Measurements from ENCODE around the gene CLDN22. TPM values are rescaled to one million over a fixed set of nuclear protein-coding genes. Genes with fewer than 3 reads are reported as not detected.

Gene CLDN22
- total and polyA plus RNA-seq, 2 donors (not counting 1 experiment from before 2014, with no cell fraction given): under 0.01 TPM; not detected in 1

GRCh38 chr4:183364025-183364424 is 43.9 kb upstream of the CLDN22 start:
- H2AFZ ChIP-seq (ENCODE audit: low read length): no peak overlapping the region
- H3K9ac ChIP-seq (ENCODE audit: insufficient read depth, low read length): no peak overlapping the region
- H3K79me2 ChIP-seq (ENCODE audit: control insufficient read depth, insufficient read depth, low read length): no peaks in the 10 kb centered on the region
- H3K27ac ChIP-seq (ENCODE audit: insufficient read depth, low read length): no peak overlapping the region
- no peak overlapping the region for H3K4me3 ChIP-seq (replicated peaks in 1 of 4; ENCODE audit: control extremely low read depth in 1 of 4, insufficient read depth in 1 of 4, low read depth in 3 of 4, low read length in 4 of 4)
- no peaks in the 10 kb centered on the region for H3K9me3 ChIP-seq (ENCODE audit: control insufficient read depth, insufficient read depth, low read depth, low read length)
- H3K36me3 ChIP-seq (ENCODE audit: control insufficient read depth, insufficient read depth, low read length): no peaks in the 10 kb centered on the region
- no peak overlapping the region for H3K4me2 ChIP-seq (ENCODE audit: extremely low read depth, insufficient read depth, low read length)
- H3K4me1 ChIP-seq (ENCODE audit: control insufficient read depth, extremely low read depth, insufficient read depth, low read length): peaks cover 9% of the 10 kb centered on the region
- H3K27me3 ChIP-seq (ENCODE audit: control insufficient read depth, insufficient read depth, low read length): no peaks in the 10 kb centered on the region
- DNase-seq (ENCODE audit: low read depth in 2 of 2): no peak
- no peaks in the 10 kb centered on the region for H4K20me1 ChIP-seq (ENCODE audit: control insufficient read depth, extremely low read depth, insufficient read depth, low read length)
- TF ChIP-seq EZH2 (IDR thresholded peaks at IDR 0.05; ENCODE audit: low read length, missing control alignments): no peak
- TF ChIP-seq, protein P1, sequence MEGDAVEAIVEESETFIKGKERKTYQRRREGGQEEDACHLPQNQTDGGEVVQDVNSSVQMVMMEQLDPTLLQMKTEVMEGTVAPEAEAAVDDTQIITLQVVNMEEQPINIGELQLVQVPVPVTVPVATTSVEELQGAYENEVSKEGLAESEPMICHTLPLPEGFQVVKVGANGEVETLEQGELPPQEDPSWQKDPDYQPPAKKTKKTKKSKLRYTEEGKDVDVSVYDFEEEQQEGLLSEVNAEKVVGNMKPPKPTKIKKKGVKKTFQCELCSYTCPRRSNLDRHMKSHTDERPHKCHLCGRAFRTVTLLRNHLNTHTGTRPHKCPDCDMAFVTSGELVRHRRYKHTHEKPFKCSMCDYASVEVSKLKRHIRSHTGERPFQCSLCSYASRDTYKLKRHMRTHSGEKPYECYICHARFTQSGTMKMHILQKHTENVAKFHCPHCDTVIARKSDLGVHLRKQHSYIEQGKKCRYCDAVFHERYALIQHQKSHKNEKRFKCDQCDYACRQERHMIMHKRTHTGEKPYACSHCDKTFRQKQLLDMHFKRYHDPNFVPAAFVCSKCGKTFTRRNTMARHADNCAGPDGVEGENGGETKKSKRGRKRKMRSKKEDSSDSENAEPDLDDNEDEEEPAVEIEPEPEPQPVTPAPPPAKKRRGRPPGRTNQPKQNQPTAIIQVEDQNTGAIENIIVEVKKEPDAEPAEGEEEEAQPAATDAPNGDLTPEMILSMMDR (conservative IDR thresholded peaks at IDR 0.05 in 1 of 2, IDR thresholded peaks at IDR 0.05 in 1 of 2; ENCODE audit: low read depth in 1 of 2, low read length in 2 of 2): no peak

DNA sequence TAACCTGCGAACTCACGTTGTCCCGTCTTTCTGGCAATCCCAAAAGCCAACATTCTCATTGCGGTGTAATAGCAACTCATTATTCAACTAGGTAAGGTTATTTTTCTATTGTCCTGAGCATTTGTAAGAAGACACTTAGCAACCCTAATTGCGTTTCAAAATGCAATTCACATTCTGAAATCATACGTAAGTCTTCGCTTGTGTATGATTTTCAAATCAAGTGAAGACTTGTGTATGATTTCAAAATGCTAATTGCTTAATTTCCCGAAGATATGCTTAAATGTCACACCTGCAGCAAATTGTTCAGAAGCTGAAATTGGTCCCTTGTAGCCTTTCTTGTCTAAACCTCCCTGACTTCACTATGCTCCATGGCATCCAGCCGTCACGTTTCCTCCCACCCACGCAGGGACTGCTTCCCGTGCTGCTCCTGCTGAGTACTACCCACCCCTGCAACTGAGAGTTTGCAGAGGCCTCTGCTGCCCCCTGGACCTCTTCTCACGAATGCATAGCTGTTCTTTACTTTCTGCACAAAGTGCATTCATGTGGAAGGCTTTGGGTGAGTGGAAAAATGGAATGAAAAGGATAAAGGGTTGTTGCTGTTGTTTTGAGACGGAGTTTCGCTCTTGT is 43.0 kb upstream of the CLDN22 start:
- no peak overlapping the region for H3K4me2 ChIP-seq (ENCODE audit: extremely low read depth, insufficient read depth, low read length)
- no peaks in the 10 kb centered on the region for H3K9me3 ChIP-seq (ENCODE audit: control insufficient read depth, insufficient read depth, low read depth, low read length)
- TF ChIP-seq EZH2 (IDR thresholded peaks at IDR 0.05; ENCODE audit: low read length, missing control alignments): no peak
- TF ChIP-seq, protein P1 (conservative IDR thresholded peaks at IDR 0.05 in 1 of 2, IDR thresholded peaks at IDR 0.05 in 1 of 2; ENCODE audit: low read depth in 1 of 2, low read length in 2 of 2): peak in 1 of 2 donors; percentile 22
- H3K4me3 ChIP-seq (replicated peaks in 1 of 4; ENCODE audit: control extremely low read depth in 1 of 4, insufficient read depth in 1 of 4, low read depth in 3 of 4, low read length in 4 of 4): no peak overlapping the region
- H3K27ac ChIP-seq (ENCODE audit: insufficient read depth, low read length): no peak overlapping the region
- H3K36me3 ChIP-seq (ENCODE audit: control insufficient read depth, insufficient read depth, low read length): no peaks in the 10 kb centered on the region
- peak in 1 of 2 donors; percentile 52 for DNase-seq (ENCODE audit: low read depth in 2 of 2)
- no peaks in the 10 kb centered on the region for H4K20me1 ChIP-seq (ENCODE audit: control insufficient read depth, extremely low read depth, insufficient read depth, low read length)
- H3K27me3 ChIP-seq (ENCODE audit: control insufficient read depth, insufficient read depth, low read length): no peaks in the 10 kb centered on the region
- no peaks in the 10 kb centered on the region for H3K79me2 ChIP-seq (ENCODE audit: control insufficient read depth, insufficient read depth, low read length)
- peaks cover 9% of the 10 kb centered on the region for H3K4me1 ChIP-seq (ENCODE audit: control insufficient read depth, extremely low read depth, insufficient read depth, low read length)
- H3K9ac ChIP-seq (ENCODE audit: insufficient read depth, low read length): no peak overlapping the region
- no peak overlapping the region for H2AFZ ChIP-seq (ENCODE audit: low read length)

GRCh38 chr4:183362036-183362435 is 42.0 kb upstream of the CLDN22 start:
- Histone ChIP-seq H3K36me3 (ENCODE audit: control insufficient read depth, insufficient read depth, low read length) (no peaks in the 10 kb centered on the region), H3K9me3 (ENCODE audit: control insufficient read depth, insufficient read depth, low read depth, low read length) (no peaks in the 10 kb centered on the region), H3K4me3 (replicated peaks in 1 of 4; ENCODE audit: control extremely low read depth in 1 of 4, insufficient read depth in 1 of 4, low read depth in 3 of 4, low read length in 4 of 4) (no peak overlapping the region), H3K4me2 (ENCODE audit: extremely low read depth, insufficient read depth, low read length) (no peak overlapping the region), H3K27me3 (ENCODE audit: control insufficient read depth, insufficient read depth, low read length) (no peaks in the 10 kb centered on the region), H3K27ac (ENCODE audit: insufficient read depth, low read length) (no peak overlapping the region), H3K9ac (ENCODE audit: insufficient read depth, low read length) (no peak overlapping the region), H3K79me2 (ENCODE audit: control insufficient read depth, insufficient read depth, low read length) (no peaks in the 10 kb centered on the region), H3K4me1 (ENCODE audit: control insufficient read depth, extremely low read depth, insufficient read depth, low read length) (peaks cover 9% of the 10 kb centered on the region), H2AFZ (ENCODE audit: low read length) (no peak overlapping the region), H4K20me1 (ENCODE audit: control insufficient read depth, extremely low read depth, insufficient read depth, low read length) (no peaks in the 10 kb centered on the region)
- DNase-seq (ENCODE audit: low read depth in 2 of 2): no peak
- TF ChIP-seq, protein P1 (conservative IDR thresholded peaks at IDR 0.05 in 1 of 2, IDR thresholded peaks at IDR 0.05 in 1 of 2; ENCODE audit: low read depth in 1 of 2, low read length in 2 of 2): no peak
- no peak for TF ChIP-seq EZH2 (IDR thresholded peaks at IDR 0.05; ENCODE audit: low read length, missing control alignments)

Data from fibroblast of lung (primary cell).